T1000 (cell line): ENCODE measurements around the gene LMAN2L.

ENCODE experiments used
- DNase-seq: peaks from one replicate; lab custom pipeline; 2025; ENCODE audit warnings: mixed read lengths; lab: John Stamatoyannopoulos, UW

The LMAN2L gene

DNA sequence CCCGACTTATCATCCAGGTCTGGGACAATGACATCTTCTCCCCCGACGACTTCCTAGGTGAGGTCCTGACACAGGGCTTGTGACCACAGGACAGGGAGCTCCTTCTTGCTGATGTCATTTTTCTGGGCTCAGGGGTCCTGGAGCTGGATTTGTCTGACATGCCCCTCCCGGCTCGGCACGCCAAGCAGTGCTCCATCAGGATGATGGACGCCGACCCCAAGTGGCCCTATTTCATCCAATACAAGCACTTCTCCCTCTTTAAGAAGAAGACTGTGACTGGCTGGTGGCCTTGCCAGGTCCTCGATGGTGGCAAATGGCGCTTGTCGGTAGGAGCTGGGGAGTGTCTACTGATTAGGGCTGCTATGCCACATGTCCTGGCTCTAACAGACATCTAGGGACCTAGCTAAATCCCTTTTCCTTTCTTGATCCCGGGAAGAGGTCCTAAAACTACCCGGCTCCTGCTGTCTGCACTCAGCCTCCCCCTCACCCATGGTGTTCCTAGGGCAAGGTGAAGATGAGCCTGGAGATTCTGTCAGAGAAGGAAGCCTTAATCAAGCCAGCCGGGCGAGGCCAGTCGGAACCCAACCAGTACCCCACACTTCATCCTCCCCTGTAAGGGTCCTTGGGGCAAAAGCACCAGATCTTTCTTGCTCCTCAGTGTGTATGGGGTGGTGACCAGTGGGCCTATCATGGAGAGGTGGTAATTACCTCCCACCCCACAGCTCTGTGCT lies 36.7 kb downstream of the LMAN2L start:
- DNase-seq: no peak

DNA sequence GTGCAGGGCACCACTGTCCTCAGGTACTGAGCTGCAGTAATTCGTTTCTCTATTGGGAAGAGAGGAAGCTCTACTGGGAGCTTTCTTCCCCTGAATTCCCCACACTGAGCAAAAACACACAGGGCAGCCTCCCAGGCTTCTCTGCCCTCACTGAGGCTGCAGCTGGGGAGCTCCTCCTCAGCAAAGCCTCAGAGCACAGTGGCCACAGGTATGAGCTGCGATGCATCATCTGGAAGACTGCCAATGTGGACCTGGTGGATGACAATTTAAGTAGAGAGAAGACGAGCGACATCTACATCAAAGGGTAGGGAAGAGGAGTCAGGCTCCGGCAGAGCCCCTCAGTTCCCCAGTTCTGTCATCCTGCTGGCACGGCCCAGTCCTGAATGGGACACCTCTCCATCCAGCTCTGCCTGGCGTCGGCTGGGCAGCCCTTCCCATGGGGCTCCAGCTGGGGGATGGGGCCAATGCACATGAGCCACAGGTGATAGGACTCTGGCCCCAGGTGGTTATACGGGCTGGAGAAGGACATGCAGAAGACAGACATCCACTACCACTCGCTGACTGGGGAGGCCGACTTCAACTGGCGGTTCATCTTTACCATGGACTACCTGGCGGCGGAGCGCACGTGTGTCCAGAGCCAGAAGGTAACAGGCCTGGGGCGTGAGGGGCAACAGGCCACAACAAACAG lies 37.6 kb downstream of the LMAN2L start:
- DNase-seq: no peak

DNA sequence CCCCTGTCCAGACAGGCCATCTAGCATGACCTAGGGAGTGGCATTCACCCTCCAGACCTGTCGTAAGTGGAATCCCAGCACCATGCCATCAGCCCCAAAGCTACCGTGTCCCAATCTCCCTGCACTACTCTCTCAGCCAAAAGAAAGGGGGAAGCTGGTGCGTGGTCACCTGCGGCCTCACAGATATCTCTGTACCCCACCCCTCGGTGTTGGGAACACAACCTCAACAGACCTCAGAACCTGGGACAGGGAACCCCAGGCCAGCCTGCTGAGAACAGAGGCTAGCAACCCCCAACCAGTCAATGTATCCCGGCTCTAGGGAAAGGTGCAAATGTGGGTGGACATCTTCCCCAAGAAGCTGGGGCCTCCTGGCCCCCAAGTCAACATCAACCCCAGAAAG lies 38.2 kb downstream of the LMAN2L start:
- no peak for DNase-seq

GRCh38 chr2:96700086-96700485 lies 39.8 kb downstream of the LMAN2L start:
- no peak for DNase-seq

GRCh38 chr2:96699621-96700020 lies 40.2 kb downstream of the LMAN2L start:
- DNase-seq: no peak

GRCh38 chr2:96699021-96699420 lies 40.8 kb downstream of the LMAN2L start:
- no peak for DNase-seq

- no peak for DNase-seq
These were observed 41.5 kb downstream of the LMAN2L start for GRCh38 chr2:96698221-96698861.

DNA sequence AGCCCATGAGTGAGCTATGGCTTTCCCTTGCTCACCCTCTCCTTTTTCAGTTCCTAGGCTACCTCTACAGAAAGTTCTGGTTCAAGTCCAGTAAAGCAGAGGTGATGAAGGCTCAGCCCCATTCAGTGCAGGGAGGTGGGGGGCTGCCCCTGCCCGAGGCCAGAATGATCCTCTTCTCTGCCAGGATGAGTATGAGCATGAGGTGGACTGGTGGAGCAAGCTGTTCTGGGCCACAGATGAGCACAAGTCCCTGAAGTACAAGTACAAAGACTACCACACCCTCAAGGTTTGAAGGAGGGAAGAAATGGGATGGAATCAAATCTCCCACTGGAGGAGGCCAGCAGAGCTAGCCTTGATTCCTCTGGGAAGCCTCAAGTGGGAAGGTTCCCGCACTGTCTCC lies 42.4 kb downstream of the LMAN2L start:
- no peak for DNase-seq

DNA sequence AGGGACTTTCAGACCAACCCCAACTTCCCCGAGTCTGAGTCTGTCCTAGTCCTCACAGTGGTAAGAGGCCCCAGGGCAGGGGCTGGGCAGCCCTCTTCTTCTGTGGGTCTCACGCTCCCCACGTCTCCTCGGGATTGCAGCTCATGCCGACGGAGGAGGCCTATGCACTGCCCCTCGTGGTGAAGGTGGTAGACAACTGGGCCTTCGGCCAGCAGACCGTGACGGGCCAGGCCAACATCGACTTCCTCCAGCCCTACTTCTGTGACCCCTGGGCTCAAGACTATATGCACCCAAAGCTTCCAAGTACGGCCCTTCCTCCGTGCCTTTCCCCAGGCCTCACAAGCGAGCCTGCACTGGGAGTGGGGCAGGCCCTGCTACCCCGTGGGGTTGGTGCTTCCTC lies 44.3 kb downstream of the LMAN2L start:
- DNase-seq: no peak

DNA sequence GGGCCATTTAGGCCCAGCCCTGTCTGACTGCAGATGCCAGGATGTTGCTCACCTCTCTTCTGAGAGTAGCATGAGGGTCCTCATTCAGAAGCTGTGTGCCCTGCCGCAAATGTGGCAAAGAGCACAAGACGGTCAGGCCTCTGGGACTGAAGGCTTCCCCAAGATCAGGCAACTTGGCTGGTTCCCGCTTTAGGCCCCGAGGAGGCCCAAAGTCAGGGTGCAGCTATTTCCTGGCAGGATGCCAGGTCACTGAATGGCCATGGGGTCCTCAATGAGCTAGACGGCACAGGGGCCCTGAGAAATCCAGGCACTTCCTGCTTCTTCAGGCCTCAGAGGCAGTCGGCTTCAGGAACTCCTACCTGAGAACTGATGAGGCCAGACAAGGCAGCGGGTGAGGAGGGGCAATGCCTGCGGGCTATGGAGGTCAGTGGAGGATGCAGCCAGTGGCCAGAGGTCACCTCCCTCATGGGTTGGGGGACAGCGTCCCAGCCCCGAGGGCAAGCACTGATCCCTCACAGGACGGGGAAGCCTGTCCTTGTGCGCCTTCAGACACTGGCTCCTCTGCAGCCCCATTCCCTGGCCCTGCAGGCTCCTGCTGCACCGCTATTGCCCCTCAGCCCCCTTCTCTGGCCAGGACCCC lies 44.9 kb downstream of the LMAN2L start:
- no peak for DNase-seq

DNA sequence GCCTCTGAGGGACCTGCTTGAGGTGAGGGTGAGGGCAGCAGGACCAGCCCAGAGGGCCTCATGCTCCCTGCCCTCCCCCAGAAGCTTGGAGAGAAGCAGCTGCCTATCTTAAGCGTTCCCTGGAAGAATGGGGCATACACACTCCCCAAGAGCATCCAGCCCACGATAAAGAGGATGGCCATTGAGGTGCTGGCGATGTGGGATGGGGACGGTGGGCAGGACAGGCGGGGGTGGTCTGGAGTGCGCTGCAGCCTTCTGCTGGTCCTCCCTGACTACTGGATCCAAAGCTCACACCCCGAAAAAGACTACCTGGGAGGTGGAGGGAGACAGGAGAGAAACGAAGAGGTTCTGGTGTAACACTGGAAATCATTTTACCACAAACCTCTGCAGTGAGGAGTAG lies 45.6 kb downstream of the LMAN2L start:
- DNase-seq: no peak

DNA sequence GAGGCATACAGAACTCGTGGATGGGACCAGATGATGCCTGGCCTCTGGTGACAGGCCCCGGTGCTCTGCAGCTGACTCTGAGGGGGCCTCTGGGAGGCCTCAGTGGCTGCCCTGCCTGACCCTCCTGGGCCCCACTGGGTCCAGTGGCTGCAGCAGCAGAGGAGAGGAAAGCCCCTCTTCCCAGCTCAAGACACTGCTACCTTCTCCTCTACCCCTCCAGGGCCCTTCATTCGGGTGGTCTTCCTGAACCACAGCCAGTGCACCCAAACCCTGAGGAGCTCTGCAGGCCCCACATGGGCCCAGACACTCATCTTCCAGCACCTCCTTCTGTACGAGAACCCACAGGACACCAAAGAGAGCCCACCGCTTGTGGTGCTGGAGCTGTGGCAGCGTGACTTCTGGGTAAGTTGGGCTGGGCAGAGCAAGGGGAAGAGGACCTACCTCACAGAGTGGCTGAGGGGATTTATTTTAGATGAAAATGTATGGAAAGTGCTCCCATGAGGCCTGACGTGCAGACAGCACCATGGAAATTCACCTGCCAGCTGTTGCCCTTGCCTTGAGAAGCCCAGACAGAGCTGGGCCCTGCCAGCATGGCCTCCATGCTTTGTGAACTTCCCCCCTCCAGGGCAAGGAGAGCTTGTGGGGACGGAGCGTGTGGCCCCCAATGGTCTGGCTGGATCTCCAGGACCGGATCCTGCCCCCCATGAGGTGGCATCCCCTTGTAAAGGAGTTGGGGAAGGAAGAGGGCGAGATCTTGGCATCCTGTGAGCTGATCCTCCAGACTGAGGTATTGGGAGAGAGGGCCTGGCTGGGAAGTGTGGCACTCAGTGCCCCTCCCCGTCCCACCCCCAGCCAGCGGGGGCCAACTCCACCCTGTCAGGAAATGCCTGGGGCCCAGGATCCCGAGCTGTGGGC lies 46.3 kb downstream of the LMAN2L start:
- no peak for DNase-seq

DNA sequence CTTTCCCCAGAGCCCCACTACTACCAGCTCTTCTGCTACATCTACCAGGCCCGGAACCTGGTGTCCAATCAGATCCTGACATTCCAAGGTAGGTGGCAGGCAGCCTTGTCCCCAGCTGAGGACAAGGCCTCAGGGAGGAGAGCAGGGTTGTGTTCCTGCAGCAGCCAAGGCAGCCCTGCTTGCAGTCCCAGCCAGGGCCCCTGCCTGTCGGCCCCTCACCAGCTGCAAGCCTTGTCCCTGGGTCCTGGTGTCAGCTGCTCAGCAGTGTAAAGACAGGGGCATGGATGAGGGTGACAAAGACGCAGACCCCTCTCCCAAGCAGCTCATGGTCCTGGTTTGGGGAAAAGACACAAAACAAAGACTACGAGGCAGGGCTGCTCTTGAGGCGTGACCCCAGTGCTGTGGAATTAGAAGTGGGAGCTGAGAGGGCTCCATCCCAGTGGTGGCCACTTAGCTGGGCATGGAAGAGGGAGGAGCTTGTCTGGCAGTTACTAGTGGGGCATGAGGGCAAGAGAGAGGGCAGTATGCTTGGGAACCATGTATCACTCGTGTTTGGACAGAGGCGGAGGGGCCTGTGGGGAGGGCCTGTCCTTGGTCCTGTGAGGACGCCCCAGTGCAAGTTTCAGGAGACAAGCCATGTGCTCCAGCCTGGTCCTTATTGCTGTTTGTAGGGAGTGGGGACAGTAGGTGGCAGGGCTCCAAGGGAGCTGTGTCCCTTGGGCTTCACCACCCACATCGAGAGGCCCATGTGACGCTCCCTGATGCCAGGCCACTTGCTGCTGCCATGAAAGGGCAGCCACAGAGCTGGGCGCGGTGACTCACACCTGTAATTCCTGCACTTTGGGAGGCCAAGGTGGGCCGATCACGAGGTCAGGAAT lies 47.5 kb downstream of the LMAN2L start:
- DNase-seq: no peak

- no peak for DNase-seq
These were observed 48.7 kb downstream of the LMAN2L start for GRCh38 chr2:96691022-96691612.

GRCh38 chr2:96690306-96691021 lies 49.4 kb downstream of the LMAN2L start:
- DNase-seq: no peak

- DNase-seq: no peak
These were observed 50.4 kb downstream of the LMAN2L start for GRCh38 chr2:96689431-96689991.

DNA sequence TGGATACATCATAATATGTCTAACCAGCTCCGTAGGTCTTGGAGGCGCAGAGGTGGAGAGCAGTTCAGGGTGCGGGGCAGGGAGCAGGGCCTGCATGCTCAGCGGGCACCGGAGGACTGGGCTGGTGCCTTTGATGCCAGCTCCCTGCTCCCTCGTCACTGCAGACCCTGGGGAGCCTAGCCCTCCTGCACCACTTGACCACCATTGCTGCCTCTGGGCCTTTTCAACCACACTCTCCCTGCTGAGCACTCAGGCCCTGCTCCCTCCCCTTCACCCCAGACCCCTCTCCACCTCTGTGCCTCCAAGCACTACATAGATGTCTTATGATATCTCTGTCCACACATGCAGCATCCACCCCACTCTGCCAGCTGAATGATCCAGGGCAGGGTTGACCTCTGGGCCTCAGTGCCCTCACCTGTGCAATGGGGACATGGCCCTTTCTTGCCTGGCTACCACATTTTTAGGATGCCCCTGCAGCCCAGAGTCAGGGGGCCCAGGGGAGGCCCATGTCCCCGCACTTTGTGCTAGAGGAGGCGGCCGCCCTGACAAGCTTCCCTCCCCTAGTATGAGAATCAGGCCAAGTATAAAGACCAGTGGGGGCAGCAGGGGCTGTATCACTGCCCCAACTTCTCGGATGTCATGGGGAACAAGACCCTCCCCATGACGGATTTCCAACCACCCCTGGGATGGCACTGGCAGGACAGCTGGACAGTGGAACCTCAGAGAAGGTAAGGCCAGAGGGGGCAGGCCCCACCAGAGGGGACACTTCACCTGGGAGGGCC lies 51.0 kb downstream of the LMAN2L start:
- no peak for DNase-seq
